MM.1S (cell line): ENCODE measurements around the gene CDH4.

ENCODE experiments used
- DNase-seq: peaks from one replicate; pipeline ENCODE4 v3.0.0-alpha.2; 2015
- H2AFZ ChIP-seq: fragments of 300-600 bp; sonication (generic); 2 replicates; pipeline ENCODE4 v1.6.0; 2016; ENCODE audit warnings: antibody characterized with exemption, low read length
- H3F3A ChIP-seq: fragments of 300-600 bp; sonication (generic); 2 replicates; pipeline ENCODE4 v1.6.1; 2016; ENCODE audit warnings: mild to moderate bottlenecking, antibody characterized with exemption, low read length, moderate library complexity, mixed read lengths; ENCODE audit not compliant: insufficient read depth
- H3K27ac ChIP-seq: fragments of 300-600 bp; sonication (generic); 2 replicates; pipeline ENCODE4 v1.5.1; 2016; ENCODE audit warnings: mild to moderate bottlenecking, low read length
- H3K27me3 ChIP-seq: fragments of 300-600 bp; sonication (generic); replicated peaks from 2 replicates; pipeline ENCODE4 v1.6.0; 2016; ENCODE audit warnings: low read length; ENCODE audit not compliant: insufficient read depth
- H3K36me3 ChIP-seq: fragments of 300-600 bp; sonication (generic); replicated peaks from 2 replicates; pipeline ENCODE4 v1.6.1; 2016; ENCODE audit warnings: mild to moderate bottlenecking, low read length, mixed read lengths; ENCODE audit not compliant: insufficient read depth
- H3K4me1 ChIP-seq: fragments of 300-600 bp; sonication (generic); 2 replicates; pipeline ENCODE4 v1.6.1; 2016; ENCODE audit warnings: low read length, mixed read lengths
- H3K4me2 ChIP-seq: fragments of 300-600 bp; sonication (generic); 2 replicates; pipeline ENCODE4 v1.6.0; 2016; ENCODE audit warnings: low read depth, low read length
- H3K4me3 ChIP-seq: fragments of 300-600 bp; sonication (generic); 2 replicates; pipeline ENCODE4 v1.5.1; 2016; ENCODE audit warnings: low read length, mixed read lengths
- H3K79me2 ChIP-seq: fragments of 300-600 bp; sonication (generic); 2 replicates; pipeline ENCODE4 v1.6.1; 2016; ENCODE audit warnings: mixed run types, low read length, mixed read lengths
- H3K9ac ChIP-seq: fragments of 300-600 bp; sonication (generic); 2 replicates; pipeline ENCODE4 v1.6.1; 2016; ENCODE audit warnings: low read length, mixed read lengths
- H3K9me2 ChIP-seq: fragments of 300-600 bp; sonication (generic); replicated peaks from 2 replicates; pipeline ENCODE4 v1.6.1; 2016; ENCODE audit warnings: mild to moderate bottlenecking, low read length, mixed read lengths; ENCODE audit not compliant: insufficient read depth
- H3K9me3 ChIP-seq: fragments of 300-600 bp; sonication (generic); replicated peaks from 2 replicates; pipeline ENCODE4 v1.6.1; 2016; ENCODE audit warnings: mild to moderate bottlenecking, low read length, mixed read lengths; ENCODE audit not compliant: insufficient read depth
- H4K20me1 ChIP-seq: fragments of 300-600 bp; sonication (generic); 2 replicates; pipeline ENCODE4 v1.6.1; 2016; ENCODE audit warnings: mild to moderate bottlenecking, low read length, moderate library complexity, mixed read lengths; ENCODE audit not compliant: insufficient read depth
- CTCF ChIP-seq: fragments of 300-600 bp; sonication (generic); IDR thresholded peaks from 2 replicates; pipeline ENCODE4 v1.5.1; 2016; ENCODE audit warnings: antibody characterized with exemption, low read length, mixed read lengths
- EZH2 ChIP-seq: fragments of 300-600 bp; sonication (generic); optimal IDR thresholded peaks from 2 replicates; pipeline ENCODE3; 2017; ENCODE audit warnings: low read depth, mild to moderate bottlenecking, antibody characterized with exemption, low read length, mixed read lengths
- EZH2phosphoT487 ChIP-seq: fragments of 300-600 bp; sonication (generic); IDR thresholded peaks from 2 replicates; pipeline ENCODE4 v1.6.1; 2018; ENCODE audit warnings: antibody characterized with exemption, low read length

The CDH4 gene

GRCh38 chr20:61673152-61673847 lies 421.2 kb downstream of the CDH4 start:
- no peak overlapping the region for H2AFZ ChIP-seq
- TF ChIP-seq CTCF (no peak), EZH2 (no peak), EZH2phosphoT487 (no peak)
- no peaks in the 10 kb centered on the region for H3K9me3 ChIP-seq
- H3K4me2 ChIP-seq: no peak overlapping the region
- H3K9ac ChIP-seq: no peak overlapping the region
- no peak for DNase-seq
- no peaks in the 10 kb centered on the region for H3K79me2 ChIP-seq
- H3K4me1 ChIP-seq: no peaks in the 10 kb centered on the region
- H3K27me3 ChIP-seq: peaks cover 47% of the 10 kb centered on the region
- H3K36me3 ChIP-seq: no peaks in the 10 kb centered on the region
- no peaks in the 10 kb centered on the region for H3K9me2 ChIP-seq
- H3K4me3 ChIP-seq: no peak overlapping the region
- no peak overlapping the region for H3K27ac ChIP-seq
- H3F3A ChIP-seq: no peaks in the 10 kb centered on the region
- no peaks in the 10 kb centered on the region for H4K20me1 ChIP-seq

- Histone ChIP-seq H3K9me3 (no peaks in the 10 kb centered on the region), H3K36me3 (no peaks in the 10 kb centered on the region), H3K27ac (no peak overlapping the region), H3K27me3 (peaks cover 39% of the 10 kb centered on the region), H3K4me1 (no peaks in the 10 kb centered on the region), H3K4me3 (no peak overlapping the region), H3F3A (no peaks in the 10 kb centered on the region), H3K9me2 (no peaks in the 10 kb centered on the region), H3K79me2 (no peaks in the 10 kb centered on the region), H2AFZ (no peak overlapping the region), H3K9ac (no peak overlapping the region), H4K20me1 (no peaks in the 10 kb centered on the region), H3K4me2 (no peak overlapping the region)
- DNase-seq: no peak
- TF ChIP-seq EZH2phosphoT487 (no peak), EZH2 (no peak), CTCF (no peak)
Measured at GRCh38 chr20:61674121-61674520, 422.1 kb downstream of the CDH4 start.

GRCh38 chr20:61674688-61675087 lies 422.6 kb downstream of the CDH4 start:
- no peaks in the 10 kb centered on the region for H4K20me1 ChIP-seq
- H2AFZ ChIP-seq: no peak overlapping the region
- no peak for DNase-seq
- H3K27ac ChIP-seq: no peak overlapping the region
- no peak overlapping the region for H3K4me2 ChIP-seq
- H3K4me3 ChIP-seq: no peak overlapping the region
- TF ChIP-seq EZH2phosphoT487 (no peak), CTCF (no peak), EZH2 (no peak)
- H3F3A ChIP-seq: no peaks in the 10 kb centered on the region
- H3K9me3 ChIP-seq: no peaks in the 10 kb centered on the region
- no peak overlapping the region for H3K9ac ChIP-seq
- H3K9me2 ChIP-seq: no peaks in the 10 kb centered on the region
- no peaks in the 10 kb centered on the region for H3K36me3 ChIP-seq
- H3K27me3 ChIP-seq: peaks cover 39% of the 10 kb centered on the region
- no peaks in the 10 kb centered on the region for H3K4me1 ChIP-seq
- no peaks in the 10 kb centered on the region for H3K79me2 ChIP-seq
